Measurements from ENCODE around the gene DDX3X.
"Not testable (repeated sequence)": the region's sequence is repeated elsewhere in the genome, so short reads cannot be mapped to it uniquely, and the experiment has no call there.

GRCh38 chrX:41316266-41316665, 17.7 kb upstream of the DDX3X start:
- not testable (repeated sequence) for TF ChIP-seq EZH2phosphoT487 (IDR thresholded peaks at IDR 0.05; ENCODE audit: unreplicated experiment); EZH2 (IDR thresholded peaks at IDR 0.05; ENCODE audit: low read depth, unreplicated experiment); CTCF (conservative IDR thresholded peaks at IDR 0.05; ENCODE audit: low read depth in 2 of 2); REST (IDR thresholded peaks at IDR 0.05; ENCODE audit: unreplicated experiment); CREB1 (CRISPR knock-in tag; IDR thresholded peaks at IDR 0.05; ENCODE audit: low read depth); POLR2AphosphoS5 (IDR thresholded peaks at IDR 0.05; ENCODE audit: low read depth); STAT1 (IDR thresholded peaks at IDR 0.05; ENCODE audit: unreplicated experiment); JUNB (IDR thresholded peaks at IDR 0.05; ENCODE audit: unreplicated experiment); NANOG (IDR thresholded peaks at IDR 0.05; ENCODE audit: borderline replicate concordance)

Measured in GM23338 (cell line).